ENCODE results near the gene TRPT1.
A peak's percentile ranks its signal among the peaks of the same experiment; 100 is the strongest.

The TRPT1 gene

DNA sequence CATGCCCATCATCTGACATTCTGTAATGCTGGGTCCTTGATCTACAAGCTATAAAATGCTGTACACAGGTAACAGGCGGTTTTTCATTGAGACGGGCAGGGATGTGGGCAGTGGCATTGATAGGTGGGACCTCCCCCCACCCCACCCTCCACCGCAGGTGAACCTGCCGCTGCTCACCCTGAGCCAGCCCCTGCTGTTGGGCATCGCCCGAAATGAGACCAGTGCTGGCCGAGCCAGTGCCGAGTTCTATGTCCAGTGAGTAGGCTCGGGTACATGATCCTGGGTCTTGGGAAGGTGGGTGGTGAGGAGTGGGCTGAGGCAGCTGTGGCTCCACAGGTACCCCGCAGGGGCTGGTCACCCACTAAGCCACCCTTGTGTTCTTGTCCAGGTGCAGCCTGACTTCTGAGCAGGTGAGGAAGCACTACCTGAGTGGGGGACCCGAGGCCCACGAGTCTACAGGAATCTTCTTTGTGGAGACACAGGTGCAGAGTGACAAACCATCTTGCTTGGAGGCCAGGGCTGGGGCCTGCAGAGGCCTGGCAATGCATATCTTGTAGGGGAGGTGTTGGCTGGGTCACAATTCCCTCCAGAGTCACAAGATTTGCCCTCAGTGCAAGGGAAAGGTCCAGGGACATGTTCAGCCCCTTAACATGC is 3.2 kb upstream of the TRPT1 start:
- no peak for DNase-seq

DNA sequence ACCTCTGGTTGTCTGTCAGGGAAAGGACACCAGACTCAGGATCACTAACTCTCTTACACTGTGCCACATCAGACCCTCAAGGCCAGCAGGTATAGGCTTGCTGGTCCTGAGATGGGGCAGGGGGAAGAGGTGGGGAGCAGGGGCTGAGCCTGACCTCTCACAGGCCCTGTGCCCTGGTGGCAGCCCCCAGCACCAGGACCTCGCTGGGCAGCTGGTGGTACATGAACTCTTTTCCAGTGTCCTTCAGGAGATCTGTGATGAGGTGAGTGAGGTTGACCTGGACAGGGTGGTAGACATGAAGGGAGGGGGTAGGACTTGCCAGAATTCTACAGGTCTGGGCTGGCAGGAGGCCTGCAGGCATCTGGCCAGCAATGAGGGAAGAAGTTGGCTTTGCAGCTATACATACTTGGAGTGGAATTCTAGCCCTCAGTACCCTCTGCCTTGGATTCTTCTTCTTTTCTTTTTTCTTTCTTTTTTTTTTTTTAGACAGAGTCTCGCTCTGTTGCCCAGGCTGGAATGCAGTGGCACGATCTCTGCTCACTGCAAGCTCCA is 1.5 kb upstream of the TRPT1 start:
- no peak for DNase-seq

DNA sequence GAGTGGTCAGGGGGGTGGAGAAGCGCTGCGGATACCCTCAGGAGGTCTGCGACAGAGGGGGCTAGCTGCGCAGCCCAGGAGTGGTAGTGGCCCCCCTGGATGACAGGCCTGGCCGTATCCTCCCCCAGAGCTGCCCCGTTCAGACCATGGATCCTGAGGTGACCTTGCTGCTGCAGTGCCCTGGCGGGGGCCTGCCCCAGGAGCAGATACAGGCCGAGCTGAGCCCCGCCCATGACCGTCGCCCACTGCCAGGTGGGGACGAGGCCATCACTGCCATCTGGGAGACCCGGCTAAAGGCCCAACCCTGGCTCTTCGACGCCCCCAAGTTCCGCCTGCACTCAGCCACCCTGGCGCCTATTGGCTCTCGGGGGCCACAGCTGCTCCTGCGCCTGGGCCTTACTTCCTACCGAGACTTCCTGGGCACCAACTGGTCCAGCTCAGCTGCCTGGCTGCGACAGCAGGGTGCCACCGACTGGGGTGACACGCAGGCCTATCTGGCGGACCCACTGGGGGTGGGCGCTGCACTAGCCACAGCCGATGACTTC is 593 bp upstream of the TRPT1 start:
- peak; percentile 74 for DNase-seq

DNA sequence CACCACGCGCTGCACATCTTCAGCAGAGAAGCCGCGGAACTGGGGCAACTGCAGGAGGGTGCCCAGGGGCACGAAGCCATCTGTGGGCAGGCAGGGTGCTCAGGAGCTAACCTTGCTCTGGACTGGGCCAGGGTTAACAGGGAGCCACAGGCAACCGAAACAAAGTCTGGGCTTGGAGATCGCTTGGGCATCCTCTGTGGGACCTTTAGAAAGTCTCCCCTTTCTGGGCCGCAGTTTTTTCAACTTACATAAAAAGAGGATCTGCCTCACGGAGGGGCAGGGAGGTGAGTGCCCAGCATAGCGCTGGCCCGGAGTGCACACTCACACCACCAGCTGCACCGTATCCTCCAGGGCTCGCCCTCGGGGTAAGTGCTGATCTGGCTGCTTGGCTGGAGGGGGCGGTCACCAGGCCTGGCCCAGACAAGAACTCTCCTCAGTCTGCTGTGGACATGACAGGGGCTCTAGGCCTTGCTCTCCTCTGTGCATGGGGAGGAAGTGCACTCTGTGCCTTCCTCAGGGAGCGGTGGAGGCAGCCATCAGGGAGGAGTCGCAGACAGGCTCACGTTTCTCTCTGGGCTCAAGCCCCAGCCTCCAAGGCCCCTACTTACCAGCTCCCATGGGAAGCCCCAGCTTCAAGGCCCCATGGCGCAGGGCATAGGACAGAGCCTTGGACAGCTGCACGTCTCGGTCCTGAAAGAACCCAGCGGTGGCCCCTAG is 937 bp downstream of the TRPT1 start:
- no peak for DNase-seq

DNA sequence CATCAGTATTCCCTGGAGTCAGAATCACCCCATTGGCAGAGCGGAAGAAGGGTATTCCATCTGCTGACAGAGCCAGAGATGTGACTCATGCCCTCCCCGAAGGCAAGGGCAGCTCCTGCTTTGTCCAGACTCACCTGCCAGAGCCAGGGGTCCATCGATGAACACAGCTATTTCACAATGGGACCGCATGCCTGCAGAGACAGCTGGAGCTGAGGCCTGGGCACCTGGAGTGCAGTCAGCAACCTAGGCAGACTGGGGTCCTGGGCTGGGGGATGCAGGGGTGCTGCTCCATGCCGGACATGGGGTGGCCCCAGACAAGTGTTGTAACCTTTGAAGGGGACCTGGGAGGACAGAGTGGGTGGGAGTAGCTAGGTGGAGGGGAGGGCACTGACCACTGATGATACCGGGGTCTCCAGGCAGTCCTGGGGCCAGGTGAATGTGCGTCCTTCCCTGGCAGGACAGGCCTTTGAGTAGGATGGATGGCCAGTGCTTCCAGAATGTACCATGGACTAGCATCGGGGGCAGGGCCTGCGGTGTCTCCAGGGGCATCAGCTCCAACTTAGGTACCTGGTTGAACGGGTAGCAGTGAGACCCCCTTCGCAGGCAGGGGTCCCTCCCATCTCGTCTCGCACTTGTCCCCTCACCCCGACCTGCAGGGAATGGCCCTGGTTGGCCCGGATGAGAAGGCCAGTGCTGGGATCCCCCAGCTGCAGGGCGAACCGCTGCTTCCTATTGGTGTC is 1.7 kb downstream of the TRPT1 start:
- no peak for DNase-seq

DNA sequence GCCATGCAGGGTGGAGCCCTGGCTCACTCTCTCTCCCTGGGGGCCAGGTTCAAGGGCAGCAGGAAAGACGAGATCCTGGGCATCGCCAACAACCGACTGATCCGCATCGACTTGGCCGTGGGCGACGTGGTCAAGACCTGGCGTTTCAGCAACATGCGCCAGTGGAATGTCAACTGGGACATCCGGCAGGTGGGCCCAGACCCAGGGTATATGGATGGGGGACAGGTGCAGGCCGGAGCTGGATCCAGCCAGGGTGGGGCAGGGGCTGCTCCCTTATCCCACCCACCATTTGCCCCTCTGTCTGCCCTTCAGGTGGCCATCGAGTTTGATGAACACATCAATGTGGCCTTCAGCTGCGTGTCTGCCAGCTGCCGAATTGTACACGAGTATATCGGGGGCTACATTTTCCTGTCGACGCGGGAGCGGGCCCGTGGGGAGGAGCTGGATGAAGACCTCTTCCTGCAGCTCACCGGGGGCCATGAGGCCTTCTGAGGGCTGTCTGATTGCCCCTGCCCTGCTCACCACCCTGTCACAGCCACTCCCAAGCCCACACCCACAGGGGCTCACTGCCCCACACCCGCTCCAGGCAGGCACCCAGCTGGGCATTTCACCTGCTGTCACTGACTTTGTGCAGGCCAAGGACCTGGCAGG is 2.9 kb downstream of the TRPT1 start:
- no peak for DNase-seq

DNA sequence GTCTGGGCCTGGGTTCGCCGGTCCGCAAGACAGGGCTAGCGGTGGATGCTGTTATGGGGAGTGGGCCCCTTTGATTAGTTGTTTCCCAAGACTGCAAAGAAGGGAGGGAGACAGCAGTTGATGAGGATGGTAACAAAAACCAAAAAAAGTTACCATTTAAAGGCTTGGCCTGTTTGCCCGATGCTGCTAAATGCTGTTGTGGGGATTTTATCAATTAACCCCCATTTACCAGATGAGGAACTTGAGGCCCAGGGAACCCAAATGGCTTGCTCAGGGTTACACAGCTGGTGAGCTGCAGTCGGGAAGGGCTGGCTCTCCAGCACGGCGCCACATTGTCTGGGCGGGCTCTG is 3.4 kb downstream of the TRPT1 start:
- DNase-seq, result no peak

DNA sequence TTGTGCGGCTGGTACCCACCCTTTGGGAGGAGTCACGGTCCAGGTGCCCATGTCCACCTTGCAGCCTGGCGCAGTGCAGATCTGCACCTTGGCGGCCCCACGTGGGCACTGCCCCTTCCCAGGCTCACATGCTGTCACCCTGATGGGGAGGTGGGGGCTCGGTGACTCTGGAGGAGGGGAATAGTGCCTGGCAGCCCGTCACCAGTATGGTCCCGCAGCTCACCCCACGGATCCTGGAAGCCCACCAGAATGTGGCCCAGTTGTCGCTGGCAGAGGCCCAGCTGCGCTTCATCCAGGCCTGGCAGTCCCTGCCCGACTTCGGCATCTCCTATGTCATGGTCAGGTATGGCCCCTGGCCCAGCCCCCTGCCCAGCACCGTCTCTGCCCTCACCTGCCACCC is 5.2 kb downstream of the TRPT1 start:
- DNase-seq, result no peak

DNA sequence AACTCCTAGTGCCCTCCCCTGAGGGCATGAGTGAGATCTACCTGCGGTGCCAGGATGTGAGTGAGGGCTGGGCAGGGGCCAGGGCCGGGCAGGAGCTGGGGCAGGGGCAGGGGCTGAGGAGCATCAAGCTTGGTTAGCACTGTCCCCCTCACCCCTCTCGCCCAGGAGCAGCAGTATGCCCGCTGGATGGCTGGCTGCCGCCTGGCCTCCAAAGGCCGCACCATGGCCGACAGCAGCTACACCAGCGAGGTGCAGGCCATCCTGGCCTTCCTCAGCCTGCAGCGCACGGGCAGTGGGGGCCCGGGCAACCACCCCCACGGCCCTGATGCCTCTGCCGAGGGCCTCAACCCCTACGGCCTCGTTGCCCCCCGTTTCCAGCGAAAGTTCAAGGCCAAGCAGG is 5.7 kb downstream of the TRPT1 start:
- no peak for DNase-seq

DNA sequence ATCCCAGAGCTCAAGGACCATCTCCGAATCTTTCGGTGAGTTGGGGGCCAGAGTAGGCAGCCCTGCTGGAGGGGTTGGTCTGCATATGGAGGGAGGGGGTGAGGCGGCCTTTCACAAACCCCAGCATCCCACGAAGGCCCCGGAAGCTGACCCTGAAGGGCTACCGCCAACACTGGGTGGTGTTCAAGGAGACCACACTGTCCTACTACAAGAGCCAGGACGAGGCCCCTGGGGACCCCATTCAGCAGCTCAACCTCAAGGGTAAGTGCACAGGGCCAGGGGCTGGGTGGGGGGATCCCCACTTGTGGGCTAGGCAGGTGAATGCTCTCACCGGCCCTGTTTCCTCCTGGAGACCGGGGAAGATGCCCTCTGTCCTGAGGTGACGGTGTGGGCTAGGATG is 6.2 kb downstream of the TRPT1 start:
- no peak for DNase-seq

DNA sequence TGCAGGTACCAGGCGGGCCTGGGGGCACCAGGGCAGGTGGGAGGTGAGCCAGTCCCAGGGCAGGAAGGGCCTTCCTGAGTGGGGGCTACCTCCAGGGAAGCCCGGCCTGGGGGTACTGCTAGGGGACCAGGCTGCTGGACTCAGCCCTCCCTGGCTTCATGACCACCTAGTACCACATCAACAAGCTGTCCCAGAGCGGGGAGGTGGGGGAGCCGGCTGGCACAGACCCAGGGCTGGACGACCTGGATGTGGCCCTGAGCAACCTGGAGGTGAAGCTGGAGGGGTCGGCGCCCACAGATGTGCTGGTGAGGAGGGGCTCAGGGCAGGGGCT is 6.7 kb downstream of the TRPT1 start:
- no peak for DNase-seq

DNA sequence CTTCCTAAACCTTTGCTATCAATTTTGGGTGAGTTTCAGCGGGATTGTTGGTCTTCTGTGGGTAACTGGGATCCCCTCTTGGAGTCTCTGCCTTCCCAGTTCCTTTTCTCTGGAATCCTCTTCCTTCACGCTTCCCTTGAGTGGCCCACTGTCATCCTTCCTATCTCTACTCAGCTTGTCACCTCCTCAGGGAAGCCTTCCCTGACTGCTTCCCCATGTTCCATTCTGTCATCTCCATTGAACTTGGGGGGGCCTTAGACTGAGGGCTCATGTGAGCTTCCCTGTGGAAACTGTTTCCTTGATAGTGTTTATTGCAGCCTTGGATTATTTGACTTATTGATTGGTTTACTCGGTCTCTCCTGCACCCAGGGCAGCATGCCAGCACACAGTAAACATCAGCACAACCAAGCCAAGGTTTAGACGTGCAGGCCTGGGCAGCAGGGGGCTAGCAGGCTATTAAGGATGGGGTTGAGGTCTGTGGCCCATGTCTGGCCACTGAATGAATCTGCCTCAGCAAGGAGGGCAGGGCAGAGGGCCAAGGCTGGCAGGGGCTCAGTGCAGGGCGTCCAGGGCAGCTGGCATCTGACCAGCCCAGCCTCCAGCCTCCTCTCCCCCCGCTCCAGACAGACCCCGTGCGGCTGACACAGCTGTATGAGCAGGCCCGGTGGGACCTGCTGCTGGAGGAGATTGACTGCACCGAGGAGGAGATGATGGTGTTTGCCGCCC is 7.2 kb downstream of the TRPT1 start:
- no peak for DNase-seq

DNA sequence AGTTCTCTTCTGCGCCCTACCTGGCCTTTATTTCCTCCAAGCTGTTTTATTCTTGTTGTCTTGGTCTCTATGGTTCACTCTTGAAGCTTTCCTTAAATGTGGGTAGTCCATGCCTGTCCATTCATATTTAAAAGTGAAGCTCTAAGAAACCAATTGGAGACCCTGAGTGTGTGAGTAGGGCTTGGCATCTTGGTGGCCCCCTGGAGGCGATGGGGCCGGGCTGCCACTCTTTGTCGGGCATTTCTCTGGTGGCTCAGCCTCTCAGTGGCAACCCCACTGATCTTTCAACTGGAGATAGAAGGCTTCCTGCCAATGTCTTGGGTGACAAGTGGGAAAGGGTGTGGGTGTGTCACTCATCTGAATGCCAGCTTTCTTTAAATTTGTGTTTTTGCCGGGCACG is 9.1 kb downstream of the TRPT1 start:
- DNase-seq, result no peak

DNA sequence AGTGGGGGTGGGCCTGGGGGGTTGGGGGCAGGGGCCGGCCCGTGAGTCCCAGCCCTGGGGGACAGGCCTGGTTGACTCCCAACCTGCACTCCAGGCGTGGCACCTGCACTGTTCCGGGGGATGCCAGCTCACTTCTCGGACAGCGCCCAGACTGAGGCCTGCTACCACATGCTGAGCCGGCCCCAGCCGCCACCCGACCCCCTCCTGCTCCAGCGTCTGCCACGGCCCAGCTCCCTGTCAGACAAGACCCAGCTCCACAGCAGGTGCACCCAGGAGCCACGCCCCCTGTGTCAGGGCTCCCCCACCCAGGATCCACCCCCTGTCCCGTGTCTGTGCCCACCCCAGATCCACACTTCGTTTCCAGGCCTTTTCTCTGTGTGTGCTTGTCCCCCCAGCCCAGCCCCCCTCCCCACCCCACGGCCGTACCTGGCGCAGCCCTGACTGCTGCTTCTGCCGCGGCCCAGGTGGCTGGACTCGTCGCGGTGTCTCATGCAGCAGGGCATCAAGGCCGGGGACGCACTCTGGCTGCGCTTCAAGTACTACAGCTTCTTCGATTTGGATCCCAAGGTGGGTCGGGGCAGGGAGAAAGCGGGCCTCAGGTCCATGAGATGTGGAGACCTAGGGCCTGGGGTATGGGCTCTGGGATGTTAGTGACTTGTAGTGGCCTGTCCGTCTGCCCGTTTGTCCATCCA is 14.7 kb downstream of the TRPT1 start:
- no peak for DNase-seq

DNA sequence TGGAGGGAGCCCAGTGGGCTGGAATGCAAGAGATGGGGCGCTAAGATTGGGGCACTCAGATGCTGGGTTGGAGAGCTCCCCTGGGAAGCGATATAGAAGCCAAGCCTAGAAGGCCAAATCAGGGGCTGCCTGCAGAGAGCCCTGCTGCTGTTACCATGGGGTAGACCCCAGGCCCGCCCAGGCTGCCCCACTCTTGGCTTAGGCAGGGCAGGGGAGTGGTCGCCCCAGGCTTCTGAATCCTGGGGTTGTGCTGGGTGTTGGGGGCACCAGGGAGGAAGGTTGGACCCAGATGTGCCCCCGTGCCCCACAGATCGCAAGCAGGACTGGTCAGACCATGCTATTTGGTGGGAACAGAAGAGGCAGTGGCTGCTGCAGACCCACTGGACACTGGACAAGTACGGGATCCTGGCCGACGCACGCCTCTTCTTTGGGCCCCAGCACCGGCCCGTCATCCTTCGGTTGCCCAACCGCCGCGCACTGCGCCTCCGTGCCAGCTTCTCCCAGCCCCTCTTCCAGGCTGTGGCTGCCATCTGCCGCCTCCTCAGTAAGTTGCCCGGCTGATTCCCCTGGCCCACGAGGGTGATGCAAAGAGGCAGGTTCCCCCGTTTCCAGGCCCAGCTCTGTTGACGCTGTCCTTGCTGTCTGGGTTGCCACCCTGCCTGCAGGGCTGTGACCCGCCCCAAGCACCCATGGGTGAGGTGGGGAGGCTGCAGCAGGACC is 15.5 kb downstream of the TRPT1 start:
- no peak for DNase-seq

DNA sequence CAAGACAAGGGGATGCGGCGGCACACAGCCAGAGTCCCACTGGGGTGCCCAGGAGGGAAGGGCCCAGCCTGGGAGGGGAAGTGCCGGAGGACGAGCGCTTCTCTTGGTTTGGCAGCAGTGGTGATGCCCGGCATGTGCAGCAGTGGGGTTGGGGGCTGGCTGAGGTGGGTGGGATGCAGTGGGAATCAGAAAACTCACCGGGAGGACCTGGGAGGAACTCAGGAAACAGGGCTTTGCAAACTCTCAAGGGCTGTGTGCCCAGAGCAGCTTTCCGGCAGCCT is 16.5 kb downstream of the TRPT1 start:
- no peak for DNase-seq

DNA sequence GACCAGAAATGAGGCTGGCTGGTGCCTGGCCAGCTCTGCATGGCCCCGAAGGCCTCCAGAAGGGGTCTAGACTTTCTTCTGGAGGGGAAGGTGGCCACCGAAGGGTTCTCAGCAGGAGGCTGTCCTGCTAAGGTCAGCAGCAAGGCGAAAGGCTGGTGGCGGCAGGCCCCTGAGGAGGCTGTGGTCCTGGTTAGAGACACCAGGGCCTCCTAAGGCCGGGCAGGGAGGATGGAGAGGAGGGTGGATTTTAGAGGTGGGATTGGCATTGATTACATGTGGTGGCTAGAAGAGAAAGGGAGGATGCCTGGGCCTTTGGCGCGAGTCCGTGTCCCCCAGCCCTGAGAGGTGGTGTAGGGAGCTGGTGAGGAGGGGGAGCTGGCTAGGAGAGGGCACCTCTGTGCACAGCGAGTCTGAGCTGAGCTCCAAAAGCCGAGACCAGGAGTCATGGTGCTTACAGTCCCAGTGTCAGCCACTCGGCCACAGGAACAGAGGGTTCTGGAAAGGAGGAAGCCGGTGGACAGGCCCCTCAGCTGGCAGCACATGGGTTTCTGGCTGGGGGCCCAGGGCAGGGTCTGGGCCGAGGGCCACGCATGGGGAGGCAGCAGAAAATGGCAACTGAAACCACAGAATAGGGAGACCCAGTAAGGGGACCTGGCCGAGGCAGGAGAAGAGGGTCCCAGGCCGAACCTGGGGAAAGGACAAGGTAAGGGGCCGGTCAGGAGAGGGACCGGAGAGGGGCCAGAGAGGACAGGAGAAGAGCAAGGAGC is 17.0 kb downstream of the TRPT1 start:
- DNase-seq, result no peak

DNA sequence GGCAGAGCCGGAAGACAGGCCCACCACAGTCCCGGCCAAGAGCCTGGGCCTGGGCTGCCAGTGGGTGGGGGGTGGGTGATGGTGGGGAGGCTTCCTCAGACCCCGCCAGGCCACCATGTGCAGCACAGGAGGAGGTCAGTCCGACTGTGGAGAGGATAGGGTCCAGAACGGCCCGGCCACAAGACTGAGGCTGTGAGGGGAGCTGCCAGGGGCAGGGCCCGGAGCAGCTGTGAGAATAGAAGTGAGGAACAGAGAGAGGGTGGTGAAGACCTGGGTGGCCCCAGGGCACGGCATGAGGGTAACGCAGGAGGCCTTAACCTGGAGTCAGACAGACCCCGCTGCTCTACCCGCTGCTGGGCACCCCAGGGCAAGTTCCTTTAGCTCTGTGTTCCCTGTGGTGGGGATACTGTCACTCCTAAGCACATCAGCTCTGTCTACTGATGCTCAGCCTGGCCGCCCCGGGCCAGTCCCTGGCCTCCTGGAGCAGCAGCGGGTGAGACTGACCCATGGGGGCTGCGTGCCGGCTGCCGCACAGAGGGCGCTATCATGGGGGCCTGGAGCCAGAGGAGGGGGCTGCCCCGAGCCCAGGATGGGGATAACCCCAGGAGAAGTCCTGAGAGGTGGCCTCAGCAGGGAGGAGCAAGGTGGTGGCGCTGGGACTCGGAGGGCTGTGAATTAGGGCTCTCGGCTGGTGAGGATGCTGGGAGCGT is 17.7 kb downstream of the TRPT1 start:
- no peak for DNase-seq

DNA sequence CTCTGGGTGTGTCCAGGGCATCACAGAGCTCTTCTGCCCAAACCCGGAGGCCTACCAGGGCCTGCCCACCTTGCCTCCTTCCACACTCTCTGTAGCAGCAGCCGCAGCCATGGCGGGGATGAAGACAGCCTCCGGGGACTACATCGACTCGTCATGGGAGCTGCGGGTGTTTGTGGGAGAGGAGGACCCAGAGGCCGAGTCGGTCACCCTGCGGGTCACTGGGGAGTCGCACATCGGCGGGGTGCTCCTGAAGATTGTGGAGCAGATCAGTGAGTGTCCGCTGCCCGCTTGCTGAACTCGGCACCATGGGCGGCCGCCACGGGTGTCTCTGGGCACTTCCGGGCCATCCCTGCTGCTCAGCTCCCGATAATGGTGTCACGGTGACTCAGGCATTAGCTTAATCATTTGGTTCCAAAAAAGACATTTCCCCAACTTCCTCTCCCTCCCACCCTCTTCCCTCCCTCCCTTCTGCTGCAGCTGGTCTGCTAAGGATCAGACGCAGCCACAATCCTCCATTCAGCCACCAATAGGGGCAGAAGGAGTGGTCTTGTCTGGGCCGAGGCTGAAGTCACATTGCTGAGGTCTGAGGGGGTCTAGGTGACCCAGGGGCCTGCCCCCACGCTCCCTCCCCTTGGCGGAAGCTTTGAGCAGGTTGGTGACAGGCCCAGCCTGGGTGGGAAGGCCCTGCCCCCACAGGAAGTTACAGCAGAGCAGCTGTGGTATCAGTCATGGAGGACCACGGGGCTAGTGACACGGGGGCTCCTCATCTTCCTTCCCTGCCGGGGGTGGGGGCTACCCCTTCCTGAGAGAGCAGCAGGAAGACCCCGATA is 18.5 kb downstream of the TRPT1 start:
- DNase-seq, result no peak
